Measurements from ENCODE around the gene SLC6A15.

SLC6A15 gene

DNA sequence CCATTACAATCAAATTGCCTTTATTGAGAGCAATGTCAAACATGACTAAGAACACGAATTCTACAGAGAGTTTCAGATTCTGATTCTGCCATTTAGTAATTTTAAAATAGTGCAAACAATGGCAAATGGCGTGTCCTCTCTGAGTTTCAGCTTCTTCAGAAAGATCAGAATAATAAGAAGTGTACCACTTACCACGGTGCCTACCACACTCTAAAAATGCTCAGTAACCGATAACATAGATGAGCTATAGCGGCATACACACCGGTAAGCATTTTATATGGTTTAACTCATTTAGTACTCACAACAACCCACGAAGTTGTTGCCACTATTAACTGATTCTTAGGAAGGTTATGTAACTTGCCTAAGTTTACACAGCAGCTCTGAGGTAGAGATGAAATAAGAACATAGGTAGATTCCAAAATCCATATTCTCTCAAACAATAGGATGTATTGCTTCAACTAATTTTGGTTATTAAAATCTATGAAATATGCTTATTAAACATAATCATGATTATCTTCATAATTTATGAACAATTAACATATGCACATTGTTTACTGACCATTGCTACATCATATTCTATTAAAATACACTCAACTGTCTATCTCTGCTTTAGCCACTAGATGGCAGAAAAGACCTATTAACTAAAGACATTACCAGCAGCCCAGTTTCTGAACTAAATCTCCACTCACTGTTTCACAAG is 38.3 kb downstream of the SLC6A15 start:
- DNase-seq: no peak

DNA sequence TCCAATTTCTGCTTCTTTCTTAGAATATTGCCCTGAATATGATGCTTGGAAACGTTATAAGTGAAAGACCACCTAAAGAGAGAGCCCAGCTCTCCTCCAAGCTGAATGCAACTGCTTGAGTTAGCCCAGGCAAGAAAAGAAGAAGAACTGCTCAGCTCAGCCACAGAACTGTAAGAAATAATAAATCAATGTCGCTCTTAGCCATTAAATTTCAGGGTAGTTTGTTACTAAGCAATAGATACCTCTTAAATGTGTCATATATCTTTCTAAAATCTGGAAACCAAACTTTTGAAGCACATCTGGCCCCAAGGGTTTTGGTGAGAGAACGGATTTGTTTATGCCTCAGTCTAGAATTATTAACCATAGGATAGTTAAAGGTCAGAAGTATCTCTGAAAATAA is 50.4 kb downstream of the SLC6A15 start:
- no peak for DNase-seq

DNA sequence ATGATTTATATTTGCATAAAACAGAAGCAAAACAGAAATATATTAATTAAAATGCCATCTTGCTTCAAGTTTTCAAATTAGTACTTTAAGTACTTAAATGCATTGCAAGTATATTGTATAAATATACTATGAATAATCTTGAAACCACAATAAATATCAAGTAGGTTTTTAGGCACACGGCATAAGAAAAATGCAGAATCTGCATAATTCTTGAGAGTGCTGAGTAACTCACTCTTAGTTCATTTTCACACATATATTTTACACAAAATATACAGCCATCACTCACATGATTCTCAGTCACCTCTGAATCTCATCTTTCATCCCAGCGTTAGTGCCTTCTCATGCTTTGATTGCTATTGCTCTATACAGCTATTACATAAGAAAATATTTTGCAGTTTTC is 51.9 kb downstream of the SLC6A15 start:
- DNase-seq: no peak

DNA sequence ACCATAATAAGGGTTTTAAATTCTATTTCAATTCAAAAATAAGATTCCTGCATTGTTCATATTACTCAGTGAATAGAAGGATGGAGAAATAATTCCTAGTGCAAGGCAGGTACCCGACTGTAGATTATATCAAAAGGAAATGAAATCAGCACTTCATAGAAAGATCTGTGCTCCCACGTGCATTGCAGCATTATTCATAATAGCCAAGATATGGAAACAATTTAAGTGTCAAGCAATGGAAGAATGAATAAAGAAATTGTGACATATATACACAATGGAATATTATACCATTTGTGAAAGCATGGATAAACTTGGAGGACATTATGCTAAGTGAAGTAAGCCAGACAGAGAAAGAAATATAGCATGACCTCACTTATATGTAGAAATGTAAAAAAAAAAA is 53.8 kb downstream of the SLC6A15 start:
- DNase-seq: no peak

DNA sequence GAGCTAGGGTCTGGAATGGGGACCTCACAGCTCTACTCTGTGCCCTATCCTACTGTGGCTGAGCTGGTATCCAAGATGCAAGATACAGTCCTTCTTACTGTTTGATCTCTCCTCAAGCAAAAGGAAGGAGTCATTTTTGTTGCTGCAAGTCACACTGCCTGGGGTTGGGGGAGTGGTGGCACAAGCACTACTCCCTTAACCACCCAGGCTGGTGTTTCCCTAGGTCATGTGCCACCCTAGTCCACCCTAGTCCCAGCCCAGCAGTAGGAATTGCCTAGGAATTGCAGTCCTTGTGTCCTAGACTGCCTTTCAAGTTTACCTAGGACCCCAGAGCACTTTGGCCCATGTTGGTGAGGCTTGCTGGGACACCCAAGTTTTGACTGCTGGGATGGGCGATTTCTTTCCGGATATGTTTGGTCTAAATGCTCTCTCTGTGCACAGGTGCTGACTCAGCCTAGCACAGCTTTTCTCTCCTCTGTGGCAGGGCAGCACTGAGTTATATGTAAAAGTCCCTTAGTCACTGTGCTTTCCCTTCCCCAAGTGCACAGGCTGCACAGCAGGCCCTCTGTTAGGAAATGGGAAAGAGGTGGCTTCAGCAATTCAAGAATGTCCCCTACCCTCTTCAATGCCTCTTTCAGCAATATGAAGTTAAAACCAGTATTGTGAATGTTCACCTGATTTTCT is 54.9 kb downstream of the SLC6A15 start:
- DNase-seq: no peak

DNA sequence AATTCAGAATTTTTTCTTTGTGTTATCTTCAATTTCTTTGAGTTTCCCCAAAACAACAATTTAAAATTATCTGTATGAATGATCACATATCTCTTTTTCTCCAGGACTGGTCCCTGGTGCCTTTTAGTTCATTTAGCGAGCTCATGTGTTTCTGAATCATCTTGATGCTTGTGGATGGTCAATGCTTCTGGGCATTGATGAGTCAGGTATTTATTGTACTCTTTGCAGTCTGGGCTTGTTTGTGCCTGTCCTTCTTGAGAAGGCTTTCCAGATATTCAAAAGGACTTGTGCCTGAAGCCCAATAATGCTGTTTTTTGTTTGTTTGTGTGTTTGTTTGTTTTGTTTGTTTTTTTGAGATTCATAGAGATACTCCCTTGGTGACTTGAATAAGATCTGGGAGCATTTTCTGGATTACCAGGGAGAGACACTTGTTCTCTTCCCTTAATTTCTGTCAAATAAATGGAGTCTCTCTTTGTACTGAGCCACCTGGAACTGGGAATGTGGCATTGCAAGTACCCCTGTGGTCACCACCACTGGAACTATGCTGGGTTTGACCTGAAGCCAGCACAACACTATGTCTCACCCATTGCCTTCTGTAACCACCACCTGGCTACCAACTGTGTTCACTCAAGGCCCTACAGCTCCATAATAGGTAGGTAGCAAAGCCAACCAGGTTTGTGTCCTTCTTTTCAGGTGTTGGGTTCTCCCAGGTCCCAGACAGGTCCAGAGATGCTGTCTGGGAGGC is 56.3 kb downstream of the SLC6A15 start:
- DNase-seq: no peak

DNA sequence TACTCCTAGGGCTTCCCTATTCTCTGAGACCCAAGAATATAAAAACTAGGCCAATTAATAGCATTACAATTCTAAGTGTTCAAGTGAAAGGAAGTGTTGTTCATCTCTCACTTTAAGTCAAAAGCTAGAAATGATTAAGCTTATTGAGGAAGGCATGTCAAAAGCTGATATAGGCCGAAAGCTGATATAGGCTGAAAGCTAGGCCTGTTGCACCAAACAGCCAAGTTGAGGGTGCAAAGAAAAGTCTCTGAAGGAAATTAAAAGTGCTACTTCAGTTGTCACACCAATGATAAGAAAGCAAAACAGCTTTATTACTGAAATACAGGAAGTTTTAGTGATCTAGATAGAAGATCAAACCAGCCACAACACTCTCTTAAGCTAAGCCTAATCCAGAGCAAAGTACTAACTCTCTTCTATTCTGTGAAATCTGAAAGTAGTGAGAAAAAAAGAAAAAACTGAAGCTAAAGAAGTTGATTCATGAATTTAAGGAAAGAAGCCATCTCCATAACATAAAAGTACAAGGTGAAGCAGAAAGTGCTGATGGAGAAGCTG is 68.9 kb downstream of the SLC6A15 start:
- no peak for DNase-seq

DNA sequence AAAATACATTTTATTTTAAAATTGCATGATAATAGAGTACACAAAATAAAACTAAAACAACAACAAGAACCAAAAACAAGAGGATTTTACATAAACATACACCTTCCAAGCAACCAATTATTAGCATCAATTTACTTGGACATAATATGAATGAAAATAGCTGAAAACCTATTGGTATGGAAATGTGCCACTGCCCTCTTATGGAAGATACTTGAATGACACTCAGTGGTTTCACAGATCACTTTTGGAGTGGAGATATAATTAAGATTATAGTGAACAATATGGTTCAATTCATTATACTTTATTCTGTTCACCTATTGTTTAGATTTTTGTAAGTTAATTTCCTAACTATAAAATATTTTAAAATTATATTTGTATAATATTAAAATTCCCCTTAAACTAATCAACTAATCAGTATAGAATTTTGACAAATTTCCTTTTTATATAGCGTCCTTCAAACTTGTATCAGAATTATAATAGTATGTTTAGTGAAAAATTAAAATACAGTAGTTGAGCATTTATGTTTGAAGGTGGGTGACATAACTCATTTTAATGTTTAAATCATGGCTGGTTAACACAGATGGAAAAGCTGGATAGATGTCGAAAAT is 70.1 kb downstream of the SLC6A15 start:
- DNase-seq: no peak

DNA sequence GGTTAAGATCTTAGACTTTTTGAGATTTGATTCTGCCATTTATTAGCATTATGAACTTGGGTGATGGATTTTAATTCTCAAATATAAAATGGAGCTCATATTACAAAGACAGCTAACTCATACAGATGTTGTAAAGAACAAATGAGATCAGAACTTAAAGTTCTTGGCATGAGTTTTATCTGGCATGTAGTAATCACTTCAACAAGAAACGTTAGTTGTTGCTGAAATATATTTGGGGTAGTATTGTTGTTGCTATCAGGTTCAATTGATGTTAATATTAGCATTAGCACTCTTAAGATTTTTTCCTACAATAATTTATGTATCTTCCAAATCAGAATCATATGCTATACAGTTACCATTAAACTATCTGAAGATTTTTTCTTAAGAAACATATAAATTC is 71.0 kb downstream of the SLC6A15 start:
- no peak for DNase-seq

DNA sequence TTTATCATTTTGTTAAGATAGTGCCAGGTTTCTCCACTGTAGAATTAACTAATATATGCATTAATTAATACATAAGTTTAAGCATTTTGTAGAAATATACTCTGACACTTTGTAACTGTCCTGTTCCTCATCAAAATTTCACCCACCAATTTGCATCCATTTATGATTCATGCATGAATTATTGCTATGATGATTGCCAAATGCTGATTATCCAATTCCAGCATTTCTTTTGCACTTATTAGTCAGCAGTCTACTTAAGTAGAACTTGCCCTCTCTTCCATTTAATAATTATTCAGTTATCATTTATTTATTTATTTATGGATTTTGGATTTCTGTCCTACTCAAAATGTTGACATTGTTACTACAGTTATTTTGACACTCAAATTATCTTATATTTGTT is 72.2 kb downstream of the SLC6A15 start:
- no peak for DNase-seq

DNA sequence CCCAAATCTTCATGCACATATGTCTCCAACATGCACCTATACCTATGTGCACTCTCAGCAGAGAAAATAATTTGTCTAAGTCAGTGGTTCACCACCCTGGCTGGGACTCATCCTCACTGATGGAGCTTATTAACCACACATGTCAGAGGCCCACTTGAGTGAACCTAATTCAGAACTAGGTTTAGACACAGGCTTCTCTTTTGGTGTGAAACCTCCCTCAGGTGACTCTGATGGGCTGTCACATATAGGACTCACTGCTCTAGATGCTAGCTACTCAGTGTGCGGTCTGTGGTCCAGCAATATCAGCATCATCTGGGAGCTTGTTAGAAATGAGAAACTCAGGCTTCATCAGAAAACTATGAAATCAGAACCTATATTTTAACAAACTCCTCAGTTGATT is 85.7 kb downstream of the SLC6A15 start:
- no peak for DNase-seq

DNA sequence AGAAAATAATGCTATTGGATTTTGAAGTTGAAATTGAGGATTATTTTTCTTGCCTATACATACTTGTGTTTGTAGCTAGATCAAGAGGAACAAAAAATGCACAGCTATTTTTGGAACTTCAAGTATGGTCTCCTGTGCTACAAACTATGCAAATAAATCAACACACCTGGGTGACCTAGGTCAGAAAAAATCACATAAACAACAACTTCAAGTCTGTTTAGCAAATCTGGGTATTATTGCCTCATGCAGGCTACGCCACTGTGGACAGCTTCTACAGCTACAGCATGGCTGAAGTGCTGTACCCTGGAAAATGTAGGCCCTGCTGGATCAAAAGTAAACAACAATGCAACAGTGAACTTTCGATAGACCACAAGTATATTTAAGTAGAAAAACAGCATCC is 87.5 kb downstream of the SLC6A15 start:
- no peak for DNase-seq

DNA sequence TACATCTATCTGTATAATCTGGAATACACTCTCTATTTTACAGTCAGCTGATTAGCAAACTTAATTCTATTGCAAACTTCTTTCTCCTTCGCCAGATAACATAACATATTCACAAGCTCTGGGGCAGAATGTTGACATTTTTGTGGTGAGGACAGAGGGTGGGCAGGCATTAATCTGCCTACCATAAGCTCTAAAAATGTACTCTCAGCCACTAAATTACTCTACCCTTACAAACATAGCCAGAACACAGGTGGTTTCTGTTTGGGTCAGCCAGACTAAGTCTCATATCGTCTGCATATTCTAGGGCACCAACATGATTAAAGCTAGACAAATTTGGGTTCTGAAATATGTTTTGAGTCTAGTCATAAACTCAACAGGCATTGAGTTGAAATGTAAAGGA is 90.1 kb downstream of the SLC6A15 start:
- DNase-seq: no peak

DNA sequence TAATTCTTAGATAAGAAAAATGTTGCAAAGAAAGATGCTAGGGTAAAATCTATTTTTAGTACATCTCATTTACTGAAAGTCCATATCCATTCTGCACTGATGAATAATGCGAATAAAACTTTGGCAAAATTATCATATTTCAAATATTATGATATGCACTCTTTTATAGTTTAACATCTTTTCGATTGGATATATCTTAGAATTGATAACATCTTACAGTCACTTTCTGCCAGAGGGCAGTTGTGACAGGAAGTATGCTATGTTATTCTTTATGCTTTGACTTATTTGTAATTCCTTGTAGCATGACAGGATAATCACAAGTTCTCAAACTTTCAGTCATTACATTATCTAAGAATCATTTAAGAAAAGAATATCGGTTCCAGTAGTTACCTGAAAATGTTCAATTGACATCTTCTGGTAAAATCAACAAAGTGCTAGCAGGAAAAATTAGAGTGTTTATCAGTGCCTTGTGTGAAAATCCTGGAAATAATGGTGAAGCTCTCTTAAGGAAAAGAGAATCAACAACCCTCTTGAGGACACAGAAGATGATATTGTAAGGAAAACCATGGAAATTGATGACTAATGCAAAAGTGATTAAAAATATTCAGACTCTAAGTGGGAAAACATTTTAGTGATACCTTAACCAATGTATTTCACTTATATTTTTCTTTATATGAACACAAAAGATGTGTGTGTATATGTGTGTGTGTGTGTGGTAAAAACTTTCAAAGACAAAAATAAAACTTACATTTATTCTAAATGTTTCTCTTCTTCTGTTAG is 95.5 kb downstream of the SLC6A15 start:
- DNase-seq: no peak

DNA sequence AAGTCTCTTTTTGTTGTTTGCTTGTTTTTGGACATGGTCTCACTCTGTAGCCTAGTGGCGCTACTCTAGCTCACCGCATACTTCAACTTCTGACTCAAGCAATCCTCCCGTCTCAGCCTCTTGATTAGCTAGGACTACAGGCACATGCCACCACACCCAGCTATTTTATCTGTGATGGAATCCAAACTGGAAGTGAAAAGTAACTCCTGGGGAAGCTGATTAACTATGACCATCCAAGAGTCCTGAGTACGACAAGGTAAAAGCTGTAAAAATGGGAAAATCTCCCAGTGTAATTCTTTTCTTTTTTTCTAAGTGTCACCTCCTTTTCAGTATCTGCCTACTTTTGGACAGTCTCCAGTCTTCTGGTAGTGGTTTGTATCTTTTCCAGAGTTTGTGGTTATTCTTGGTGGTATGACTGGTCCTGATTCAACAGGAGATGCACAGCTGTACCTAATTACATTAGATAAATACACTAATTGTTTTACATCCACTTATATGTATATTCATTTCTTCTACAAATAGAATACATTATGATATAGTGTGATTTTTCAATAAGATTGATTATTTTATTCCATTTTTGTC is 97.8 kb downstream of the SLC6A15 start:
- no peak for DNase-seq

DNA sequence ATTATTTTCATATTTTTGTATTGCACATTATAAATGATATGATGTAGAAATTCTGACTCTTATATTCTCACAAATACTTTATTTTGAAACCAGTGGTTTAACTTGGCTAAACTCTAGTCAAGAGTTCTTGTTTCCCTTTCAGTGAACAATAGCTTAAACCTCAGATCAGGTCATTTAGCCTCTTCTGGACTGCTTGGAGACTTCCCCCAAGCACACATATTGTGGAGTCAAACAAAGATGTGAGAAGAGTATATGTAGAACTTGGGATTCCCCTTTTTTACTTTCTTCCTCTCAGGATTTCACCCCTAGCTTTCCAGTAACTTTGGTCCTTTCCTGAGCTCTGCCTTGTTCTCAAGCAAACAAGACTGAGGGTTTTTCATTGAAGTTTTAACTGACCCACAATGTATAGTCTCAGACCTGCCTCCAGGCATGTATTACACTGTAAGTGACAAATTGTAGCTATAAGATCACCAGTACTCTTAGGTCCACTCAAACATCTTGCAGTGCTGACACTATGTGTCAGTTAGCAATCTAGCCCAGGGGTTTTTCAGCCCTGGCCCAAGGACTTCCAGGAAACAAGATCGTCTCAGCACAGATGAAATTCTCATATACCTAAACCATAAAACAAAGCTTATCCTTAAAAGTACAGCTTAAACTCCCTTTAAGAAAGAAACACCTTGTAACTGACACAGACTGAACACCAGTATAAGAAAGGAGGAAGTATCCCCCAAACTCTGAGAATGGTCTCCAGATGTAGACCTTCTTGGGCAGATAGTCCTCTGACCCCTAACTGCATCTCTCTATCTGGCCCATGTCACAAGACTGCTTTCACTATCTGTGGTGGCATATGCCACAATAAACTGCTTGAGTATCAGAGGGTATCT is 98.6 kb downstream of the SLC6A15 start:
- DNase-seq: no peak

DNA sequence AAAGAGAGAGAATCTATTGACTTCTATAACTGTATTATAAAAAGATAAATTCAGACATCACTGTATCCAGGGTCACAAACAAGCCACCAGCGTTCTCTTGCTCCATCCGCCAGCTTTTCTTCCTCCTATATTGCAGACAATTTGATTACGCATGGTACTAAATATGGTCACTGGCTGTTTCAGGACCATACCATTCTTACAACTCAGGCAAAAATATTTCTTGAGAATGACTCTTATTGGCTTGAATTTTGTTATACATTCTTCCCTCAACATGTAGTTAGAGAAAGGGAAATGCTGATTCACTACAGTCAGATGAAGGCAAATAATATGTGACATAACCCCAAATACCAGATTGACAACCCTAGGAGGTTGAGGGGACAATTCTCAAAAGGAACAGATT is 101.3 kb downstream of the SLC6A15 start:
- no peak for DNase-seq

DNA sequence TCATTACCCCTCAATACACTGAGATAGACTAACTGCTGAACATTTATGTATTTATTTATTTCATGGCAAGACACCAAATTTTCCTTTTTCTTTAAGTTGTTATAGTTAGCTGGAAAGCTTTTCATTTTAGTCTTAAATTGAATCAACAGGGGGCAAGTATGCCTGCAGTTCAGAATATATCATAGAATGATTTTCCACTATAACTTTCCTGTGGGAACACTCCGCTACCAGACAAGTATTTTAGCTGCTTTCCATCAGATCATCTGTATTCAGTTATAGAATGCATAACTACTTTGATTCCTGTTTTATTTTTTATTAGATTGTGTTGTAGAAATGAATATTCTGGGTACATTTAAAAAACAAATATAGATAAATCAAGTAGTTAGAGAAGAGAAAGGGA is 102.0 kb downstream of the SLC6A15 start:
- DNase-seq: no peak

All from NCI-H510A (cell line).